K562 (cell line): ENCODE results near the gene MT1X. TPM values are rescaled to one million over a fixed set of nuclear protein-coding genes. Genes with fewer than 3 reads are reported as not detected.

ENCODE experiments used
- ATAC-seq: fragments of 200-7000 bp; cut with Tn5 transposase; 3 replicates; pipeline ENCODE4 v1.9.1; 2020; ENCODE audit warnings: moderate library complexity
- BruUV-seq: library from RNA; stranded (reverse); fragments of 400-500 nt; replicated peaks from 2 replicates; lab custom pipeline; 2021; lab: Mats Ljungman, UMichigan
- CTCF ChIA-PET: fragments of 300-600 bp; formaldehyde crosslinking; extraction: SDS; loops from one replicate; lab custom pipeline; 2021; ENCODE audit warnings: low intra/inter-chr PET ratio; lab: Yijun Ruan, JAX
- POLR2A ChIA-PET: fragments of 300-600, 350-650 bp; sonication (Branson Sonifier 250); formaldehyde crosslinking; extraction: SDS; loops from one replicate; lab custom pipeline; 2021; ENCODE audit warnings: antibody characterized with exemption, inconsistent platforms; lab: Yijun Ruan, JAX
- DNase-seq, 4 experiments: peaks; one replicate each; pipeline versions ENCODE4 v3.0.0 to v3.0.0-alpha.2; 2011 to 2018; ENCODE audit warnings: low spot score in 3 of 4, mixed read lengths in 3 of 4; ENCODE audit errors: extremely low read depth in 1 of 4
- FAIRE-seq: peaks from 2 replicates; lab custom pipeline; 2011; peaks lifted over from hg19 to GRCh38; lab: Jason Lieb, UNC
- H2AFZ ChIP-seq: 2 replicates; pipeline ENCODE4 v1.6.0; 2011; ENCODE audit warnings: low read depth, low read length, control low read depth, inconsistent platforms
- H3K27ac ChIP-seq: fragments of 200-600 bp; 3 replicates; pipeline ENCODE4 v1.8.0; 2011; ENCODE audit warnings: low read depth, mild to moderate bottlenecking, control low read depth, inconsistent platforms, low read length, moderate library complexity, mixed read lengths; ENCODE audit errors: extremely low read depth
- H3K27me3 ChIP-seq, 2 experiments: fragments of 300-600 bp in 1 of 2; 2 replicates in 1 of 2; 3 replicates in 1 of 2; pipeline versions ENCODE4 v1.6.0 to v1.8.0; 2011; ENCODE audit warnings: inconsistent platforms in 2 of 2, low read length in 2 of 2, mild to moderate bottlenecking in 1 of 2, mixed read lengths in 1 of 2, moderate library complexity in 1 of 2; ENCODE audit not compliant: control insufficient read depth in 2 of 2, insufficient read depth in 2 of 2
- H3K36me3 ChIP-seq: fragments of 300-600 bp; 3 replicates; pipeline ENCODE4 v1.8.0; 2011; ENCODE audit warnings: mild to moderate bottlenecking, low read length, inconsistent platforms; ENCODE audit not compliant: control insufficient read depth, insufficient read depth
- H3K4me1 ChIP-seq, 2 experiments: fragments of 200-600 bp in 1 of 2; replicated peaks in 1 of 2; 2 replicates in 1 of 2; 3 replicates in 1 of 2; pipeline versions ENCODE4 v1.5.1 to v1.8.0; 2011; ENCODE audit warnings: inconsistent platforms in 2 of 2, low read length in 2 of 2, mild to moderate bottlenecking in 1 of 2, mixed read lengths in 1 of 2, moderate library complexity in 1 of 2; ENCODE audit not compliant: control insufficient read depth in 2 of 2, insufficient read depth in 2 of 2
- H3K4me2 ChIP-seq: 2 replicates; pipeline ENCODE4 v1.6.1; 2011; ENCODE audit warnings: low read length, control low read depth, inconsistent platforms, mixed read lengths; ENCODE audit not compliant: insufficient read depth
- H3K4me3 ChIP-seq: fragments of 200-600 bp; sonication (generic), shearing (Covaris generic); 2 replicates; pipeline ENCODE4 v1.5.1; 2016; ENCODE audit warnings: control low read depth, inconsistent platforms
- H3K79me2 ChIP-seq: fragments of 200-600 bp; 3 replicates; pipeline ENCODE4 v1.8.0; 2011; ENCODE audit warnings: low read length, inconsistent platforms; ENCODE audit not compliant: control insufficient read depth, insufficient read depth
- H3K9ac ChIP-seq, 2 experiments: 2 replicates each; pipeline versions ENCODE4 v1.6.0 to v1.6.1; 2011; ENCODE audit warnings: low read depth in 2 of 2, low read length in 2 of 2, control low read depth in 1 of 2, inconsistent platforms in 1 of 2, mild to moderate bottlenecking in 1 of 2, mixed read lengths in 1 of 2; ENCODE audit not compliant: insufficient read depth in 1 of 2
- H3K9me1 ChIP-seq: one replicate; pipeline ENCODE4 v1.6.0; 2011; ENCODE audit warnings: inconsistent platforms, mild to moderate bottlenecking, low read length, moderate library complexity; ENCODE audit not compliant: control insufficient read depth, insufficient read depth
- H3K9me3 ChIP-seq: replicated peaks from 2 replicates; pipeline ENCODE4 v1.5.1; 2011; ENCODE audit warnings: low read depth, low read length, inconsistent platforms; ENCODE audit not compliant: control insufficient read depth, insufficient read depth
- H4K20me1 ChIP-seq: replicated peaks from 2 replicates; pipeline ENCODE4 v1.6.1; 2011; ENCODE audit warnings: low read length, inconsistent platforms, mixed read lengths; ENCODE audit not compliant: control insufficient read depth, insufficient read depth
- CTBP1 ChIP-seq: fragments of 450-650 bp; IDR thresholded peaks from 2 replicates; pipeline ENCODE4 v1.6.1; 2016; ENCODE audit warnings: borderline replicate concordance
- HMGN3 ChIP-seq: IDR thresholded peaks from 2 replicates; pipeline ENCODE4 v1.6.1; 2011; ENCODE audit warnings: borderline replicate concordance, low read depth, mild to moderate bottlenecking, mixed read lengths, low read length; ENCODE audit not compliant: insufficient read length; ENCODE audit errors: extremely low read depth
- NFIC ChIP-seq: fragments of 450-650 bp; IDR thresholded peaks from 2 replicates; pipeline ENCODE4 v1.6.1; 2017; ENCODE audit warnings: mild to moderate bottlenecking, inconsistent platforms
- SPI1 ChIP-seq: IDR thresholded peaks from 2 replicates; pipeline ENCODE4 v1.6.1; 2011; ENCODE audit warnings: low read depth, low read length, control low read depth, borderline replicate concordance
- WGBS: fragments of 100-300 bp; shearing (Covaris generic); methylation state at CpG from one replicate; pipeline ENCODE4 v1.1.6; 2016; ENCODE audit warnings: low coverage, mixed read lengths; ENCODE audit not compliant: insufficient coverage; ENCODE audit errors: missing lambda C conversion rate; 5-methylcytosine and 5-hydroxymethylcytosine counted together
- in situ Hi-C: fragments of 300-500 bp; cut with MboI; formaldehyde crosslinking; loops from 4 replicates; pipeline ENCODE4 v1.15.0; 2018; ENCODE audit warnings: inconsistent platforms, mixed read lengths
- intact Hi-C: fragments of 100-400 bp; cut with micrococcal nuclease; formaldehyde crosslinking; loops from 2 replicates; pipeline ENCODE4 v1.14.2; 2022
- polyA plus RNA-seq, 8 experiments: library from polyadenylated mRNA; depleted of rRNA in 4 of 8; stranded (reverse) in 5 of 8; unstranded in 3 of 8; fragments of >200 nt; fragmentation: Nextera tagmentation in 2 of 8; fragmentation: Illumina TruSeq in 1 of 8; extraction: Ambion mirVana in 2 of 8; extraction: Trizol in 1 of 8; gene quantifications; 2 replicates each; pipeline versions ENCODE4 v1.2.1 to v1.2.3, GENCODE V29; 2011 to 2014; ENCODE audit warnings: inconsistent platforms in 1 of 8, missing spikeins in 1 of 8
- total RNA-seq, 7 experiments: library from RNA; depleted of rRNA in 6 of 7; stranded (reverse); fragments of >200 nt in 6 of 7; fragmentation: Illumina TruSeq in 2 of 7; extraction: Trizol in 2 of 7; gene quantifications; 2 replicates each; pipeline versions ENCODE4 v1.2.1 to v1.2.3, GENCODE V29; 2011 to 2021; ENCODE audit warnings: low replicate concordance in 1 of 7
- TF ChIP-seq, protein P1 (sequence below), 3 experiments: fragments of 200-800 bp in 1 of 3; sonication (Bioruptor generic) in 1 of 3; sonication (generic) in 1 of 3; formaldehyde crosslinking in 1 of 3; IDR thresholded peaks; 2 replicates each; pipeline versions ENCODE4 v1.6.1 to v1.8.0; 2016 to 2022; ENCODE audit warnings: mild to moderate bottlenecking in 2 of 3, missing compliant biosample characterization in 2 of 3, missing genetic modification characterization in 2 of 3, missing genetic modification reagents in 1 of 3
- TF ChIP-seq, protein P2 (sequence below): fragments of 450-650 bp; IDR thresholded peaks from 2 replicates; pipeline ENCODE4 v1.6.1; 2016

MT1X gene
- total and polyA plus RNA-seq, 9 of the 15 experiments (the other 6 are each of a cell fraction or from before 2014, with no cell fraction given), result 4.9 to 22.8 (median 8.7) TPM

DNA sequence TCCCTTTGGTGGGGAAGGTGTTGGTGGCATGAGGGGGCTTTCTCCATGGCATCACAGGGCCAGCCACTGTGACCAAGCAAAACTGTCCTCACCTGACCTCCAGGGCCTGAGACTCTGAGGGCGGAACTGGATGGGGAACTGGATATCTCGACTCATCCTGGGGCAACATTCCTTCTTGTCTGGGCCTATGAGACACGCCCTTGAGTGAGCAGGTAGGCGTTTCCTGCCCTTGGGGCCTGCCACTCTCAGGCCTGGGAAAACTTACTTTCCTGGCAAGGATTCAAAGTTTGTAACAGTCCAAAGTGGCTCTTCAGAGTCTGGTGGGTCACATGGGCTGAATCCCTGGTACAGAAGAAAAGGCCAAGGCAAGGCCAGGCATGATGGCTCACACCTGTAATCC lies 9.6 kb downstream of the MT1X start:
- in situ Hi-C loops, result no loop called here
- H3K9me1 ChIP-seq, result no peaks in the 10 kb centered on the region
- no peak for FAIRE-seq

More for the DNA sequence above, 9.6 kb downstream of the MT1X start:
- Histone ChIP-seq H3K27me3 (peaks cover 5 to 39% of the 10 kb centered on the region in 2 experiments; a peak in 3 of 5 replicates), H3K9ac (0 out of 4 replicates have a peak overlapping the region, but pooled peaks of 1 of the 2 experiments have one; percentile 35), H3K4me1 (no peaks in the 10 kb centered on the region; a peak in 1 of 5 replicates), H3K4me3 (no peak overlapping the region), H3K9me3 (no peaks in the 10 kb centered on the region), H3K4me2 (no peak overlapping the region), H4K20me1 (no peaks in the 10 kb centered on the region), H2AFZ (no peak overlapping the region), H3K27ac (no peak overlapping the region), H3K36me3 (no peaks in the 10 kb centered on the region), H3K79me2 (no peaks in the 10 kb centered on the region)
- POLR2A ChIA-PET, result no interaction called here
- CTCF ChIA-PET, result no interaction called here
- ATAC-seq (no peak), DNase-seq (no peak)
- BruUV-seq, result no TSS peak
- TF ChIP-seq, protein P1, sequence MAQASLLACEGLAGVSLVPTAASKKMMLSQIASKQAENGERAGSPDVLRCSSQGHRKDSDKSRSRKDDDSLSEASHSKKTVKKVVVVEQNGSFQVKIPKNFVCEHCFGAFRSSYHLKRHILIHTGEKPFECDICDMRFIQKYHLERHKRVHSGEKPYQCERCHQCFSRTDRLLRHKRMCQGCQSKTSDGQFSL (CRISPR knock-in tag; IDR thresholded peaks at IDR 0.05), result no peak
- TF ChIP-seq, protein P1 (tag; IDR thresholded peaks at IDR 0.05), result no peak
- TF ChIP-seq, protein P2, sequence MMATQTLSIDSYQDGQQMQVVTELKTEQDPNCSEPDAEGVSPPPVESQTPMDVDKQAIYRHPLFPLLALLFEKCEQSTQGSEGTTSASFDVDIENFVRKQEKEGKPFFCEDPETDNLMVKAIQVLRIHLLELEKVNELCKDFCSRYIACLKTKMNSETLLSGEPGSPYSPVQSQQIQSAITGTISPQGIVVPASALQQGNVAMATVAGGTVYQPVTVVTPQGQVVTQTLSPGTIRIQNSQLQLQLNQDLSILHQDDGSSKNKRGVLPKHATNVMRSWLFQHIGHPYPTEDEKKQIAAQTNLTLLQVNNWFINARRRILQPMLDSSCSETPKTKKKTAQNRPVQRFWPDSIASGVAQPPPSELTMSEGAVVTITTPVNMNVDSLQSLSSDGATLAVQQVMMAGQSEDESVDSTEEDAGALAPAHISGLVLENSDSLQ, result peak; percentile 36; the same call in 1 of the 2 replicates
- TF ChIP-seq NFIC (0 out of 2 replicates have a peak, but pooled peaks have one; percentile 14), CTBP1 (peak; percentile 34; the same call in 1 of the 2 replicates), HMGN3 (no peak), SPI1 (0 out of 2 replicates have a peak, but pooled peaks have one; percentile 31)
- 13% methylated on average over 4 of the region's 4 CpGs for WGBS
- intact Hi-C loops, result no loop called here
